ENCODE results near the gene ADAM17. TPM values are rescaled to one million over a fixed set of nuclear protein-coding genes. Genes with fewer than 3 reads are reported as not detected.

Gene ADAM17
- total and polyA plus RNA-seq, 8 donors = 40.7 to 55.8 (median 43.9) TPM

DNA sequence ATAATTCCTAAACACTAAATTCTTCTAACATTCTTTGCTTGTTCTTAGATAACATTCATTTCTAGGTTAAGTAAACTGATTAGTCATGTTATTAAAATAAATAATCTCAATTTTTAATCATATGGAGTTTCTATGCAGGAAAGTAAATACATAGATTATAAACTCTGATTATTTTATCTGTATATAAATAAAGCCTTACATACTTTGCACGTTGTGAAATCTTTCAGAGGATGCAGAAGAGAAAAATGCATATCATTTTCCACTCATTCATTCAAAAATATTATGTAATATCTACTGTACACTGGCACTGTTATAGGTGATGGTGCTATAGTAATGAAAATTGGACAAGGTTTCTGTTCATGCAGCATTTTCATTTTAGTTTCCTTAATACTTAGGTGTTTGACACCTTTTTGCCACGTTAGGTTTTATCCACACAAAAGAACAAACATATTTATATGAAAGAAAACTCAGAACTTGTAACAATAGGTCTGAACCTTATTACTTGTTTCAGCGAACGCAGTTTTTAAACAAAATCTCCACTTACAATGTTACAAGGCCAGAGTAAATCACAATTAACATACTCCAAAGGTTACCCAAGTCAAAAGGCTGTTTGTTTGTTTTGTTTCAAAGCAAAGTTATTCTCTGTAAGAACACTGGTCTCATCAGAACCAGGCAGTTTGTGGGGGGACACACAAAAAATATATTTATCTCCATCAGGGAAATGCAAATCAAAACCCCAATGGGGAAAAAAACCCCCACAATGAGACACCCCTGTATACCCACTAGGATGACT lies 27.4 kb downstream of the ADAM17 start:
- Histone ChIP-seq H3K4me3 (no peak overlapping the region), H3K4me1 (no peaks in the 10 kb centered on the region), H3K27me3 (no peaks in the 10 kb centered on the region), H3K36me3 (peaks cover 0 to 95% of the 10 kb centered on the region in 2 donors), H3K27ac (no peak overlapping the region), H3K9me3 (no peaks in the 10 kb centered on the region)
- ATAC-seq (no peak), DNase-seq (no peak)
- intact Hi-C loops (cut with DNase I) = no loop called here
- TF ChIP-seq, protein P1, sequence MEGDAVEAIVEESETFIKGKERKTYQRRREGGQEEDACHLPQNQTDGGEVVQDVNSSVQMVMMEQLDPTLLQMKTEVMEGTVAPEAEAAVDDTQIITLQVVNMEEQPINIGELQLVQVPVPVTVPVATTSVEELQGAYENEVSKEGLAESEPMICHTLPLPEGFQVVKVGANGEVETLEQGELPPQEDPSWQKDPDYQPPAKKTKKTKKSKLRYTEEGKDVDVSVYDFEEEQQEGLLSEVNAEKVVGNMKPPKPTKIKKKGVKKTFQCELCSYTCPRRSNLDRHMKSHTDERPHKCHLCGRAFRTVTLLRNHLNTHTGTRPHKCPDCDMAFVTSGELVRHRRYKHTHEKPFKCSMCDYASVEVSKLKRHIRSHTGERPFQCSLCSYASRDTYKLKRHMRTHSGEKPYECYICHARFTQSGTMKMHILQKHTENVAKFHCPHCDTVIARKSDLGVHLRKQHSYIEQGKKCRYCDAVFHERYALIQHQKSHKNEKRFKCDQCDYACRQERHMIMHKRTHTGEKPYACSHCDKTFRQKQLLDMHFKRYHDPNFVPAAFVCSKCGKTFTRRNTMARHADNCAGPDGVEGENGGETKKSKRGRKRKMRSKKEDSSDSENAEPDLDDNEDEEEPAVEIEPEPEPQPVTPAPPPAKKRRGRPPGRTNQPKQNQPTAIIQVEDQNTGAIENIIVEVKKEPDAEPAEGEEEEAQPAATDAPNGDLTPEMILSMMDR (IDR thresholded peaks at IDR 0.05) = no peak

DNA sequence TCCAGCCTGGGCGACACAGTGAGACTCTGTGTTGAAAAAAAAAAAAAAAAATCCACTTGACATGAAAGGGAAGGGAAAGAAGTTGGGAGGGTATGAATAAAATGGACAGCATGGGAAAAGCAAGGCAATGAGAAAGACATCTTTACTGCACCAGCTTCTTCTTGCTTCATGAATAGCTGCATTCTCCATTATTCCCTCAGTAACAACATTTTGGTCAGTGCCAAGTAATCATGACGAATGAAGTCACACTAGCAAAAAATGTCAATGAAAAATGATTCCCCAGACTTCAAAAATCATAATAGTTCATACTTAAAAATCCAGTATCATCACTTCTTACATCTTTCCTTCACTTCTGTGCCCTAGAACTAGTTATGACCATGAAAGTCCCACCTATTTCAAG lies 30.4 kb downstream of the ADAM17 start:
- TF ChIP-seq, protein P1 (IDR thresholded peaks at IDR 0.05) = no peak
- H3K4me3 ChIP-seq = no peak overlapping the region
- no peaks in the 10 kb centered on the region for H3K4me1 ChIP-seq
- no peaks in the 10 kb centered on the region for H3K27me3 ChIP-seq
- H3K36me3 ChIP-seq = peaks cover 0 to 94% of the 10 kb centered on the region in 2 donors
- no peak overlapping the region for H3K27ac ChIP-seq
- ATAC-seq (no peak), DNase-seq (no peak)
- H3K9me3 ChIP-seq = no peaks in the 10 kb centered on the region
- intact Hi-C loops (cut with DNase I) = no loop called here

DNA sequence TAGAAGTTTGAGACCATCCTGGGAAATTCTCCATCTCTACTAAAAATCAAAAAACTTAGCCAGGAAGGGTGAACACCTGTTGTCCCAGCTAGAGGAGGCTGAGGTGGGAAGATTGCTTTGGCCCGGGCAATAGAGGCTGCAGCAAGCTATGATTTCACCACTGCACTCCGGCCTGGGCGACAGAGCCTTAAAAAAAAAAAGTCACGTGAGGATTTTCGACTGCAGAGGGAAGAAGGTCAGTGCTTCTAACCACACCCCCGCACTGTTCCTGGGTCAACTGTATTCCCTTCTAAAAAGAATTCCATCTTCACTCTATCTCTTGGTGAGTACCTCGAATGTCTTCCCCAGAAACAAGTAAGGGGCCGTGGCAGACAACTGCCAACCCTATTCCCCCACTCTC lies 31.3 kb downstream of the ADAM17 start:
- ATAC-seq (no peak), DNase-seq (no peak)
- peaks cover 0 to 94% of the 10 kb centered on the region in 2 donors for H3K36me3 ChIP-seq
- H3K4me1 ChIP-seq = no peaks in the 10 kb centered on the region
- H3K9me3 ChIP-seq = no peaks in the 10 kb centered on the region
- TF ChIP-seq, protein P1 (IDR thresholded peaks at IDR 0.05) = no peak
- intact Hi-C loops (cut with DNase I) = no loop called here
- H3K27me3 ChIP-seq = no peaks in the 10 kb centered on the region
- no peak overlapping the region for H3K27ac ChIP-seq
- no peak overlapping the region for H3K4me3 ChIP-seq

DNA sequence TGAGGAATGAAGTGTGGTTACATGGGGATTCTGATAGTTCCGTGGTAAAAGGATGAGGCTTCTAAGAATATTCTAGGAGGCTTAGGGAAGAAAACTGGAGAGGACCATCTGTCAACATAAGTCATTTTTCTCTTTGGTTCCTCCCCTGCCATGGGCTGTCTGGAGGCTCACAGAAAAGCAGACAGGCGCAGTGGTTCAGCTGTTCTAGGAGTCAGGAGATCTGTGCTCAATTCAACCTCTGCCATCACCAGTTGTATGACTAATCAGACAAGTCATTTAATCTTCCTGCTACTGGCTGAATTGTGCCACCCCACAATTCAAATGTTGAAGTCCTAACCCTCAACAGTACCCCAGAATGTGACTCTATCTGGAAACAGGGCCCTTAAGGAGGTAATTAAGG lies 36.4 kb downstream of the ADAM17 start:
- Histone ChIP-seq H3K27ac (no peak overlapping the region), H3K36me3 (peaks cover 0 to 93% of the 10 kb centered on the region in 2 donors), H3K4me1 (no peaks in the 10 kb centered on the region), H3K4me3 (no peak overlapping the region), H3K27me3 (no peaks in the 10 kb centered on the region), H3K9me3 (no peaks in the 10 kb centered on the region)
- TF ChIP-seq, protein P1 (IDR thresholded peaks at IDR 0.05) = no peak
- ATAC-seq = no peak
- intact Hi-C loops (cut with DNase I) = no loop called here
- DNase-seq = no peak

DNA sequence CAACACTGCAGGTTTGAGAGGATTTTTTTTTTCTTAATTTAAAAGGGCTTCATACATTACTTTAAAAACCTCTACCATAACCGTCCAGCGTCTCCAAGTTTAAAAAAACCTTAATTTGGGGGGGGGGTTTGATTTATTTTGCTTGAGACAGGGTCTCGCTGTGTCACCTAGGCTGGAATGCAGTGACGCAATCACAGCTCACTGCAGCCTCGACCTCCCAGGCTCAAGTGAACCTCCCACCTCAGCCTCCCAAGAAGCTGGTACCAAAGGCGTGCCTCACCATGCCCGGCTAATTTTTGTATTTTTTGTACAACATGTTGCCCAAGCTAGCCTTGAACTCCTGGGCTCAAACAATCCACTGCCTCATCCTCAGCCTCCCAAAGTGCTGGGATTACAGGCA lies 36.9 kb downstream of the ADAM17 start:
- Histone ChIP-seq H3K9me3 (no peaks in the 10 kb centered on the region), H3K27ac (no peak overlapping the region), H3K27me3 (no peaks in the 10 kb centered on the region), H3K36me3 (peaks cover 0 to 92% of the 10 kb centered on the region in 2 donors), H3K4me1 (no peaks in the 10 kb centered on the region), H3K4me3 (no peak overlapping the region)
- TF ChIP-seq, protein P1 (IDR thresholded peaks at IDR 0.05) = no peak
- intact Hi-C loops (cut with DNase I) = no loop called here
- DNase-seq (no peak), ATAC-seq (no peak)

Measured in left lung (tissue), 10 donors.